Caco-2 (cell line): ENCODE results near the gene LAPTM5. TPM values are rescaled to one million over a fixed set of nuclear protein-coding genes. Genes with fewer than 3 reads are reported as not detected.

Source experiments
- BruUV-seq: library from RNA; stranded (reverse); fragments of 400-500 nt; replicated peaks from 2 replicates; lab custom pipeline; 2021; lab: Mats Ljungman, UMichigan
- CTCF ChIA-PET: fragments of 300-600 bp; sonication (Branson Sonifier 250); formaldehyde crosslinking; loops from one replicate; lab custom pipeline; 2022; ENCODE audit warnings: antibody characterized with exemption; lab: Charles Lee
- POLR2A ChIA-PET: fragments of 300-600 bp; sonication (Branson Sonifier 250); formaldehyde crosslinking; loops from one replicate; lab custom pipeline; 2022; ENCODE audit warnings: antibody characterized with exemption; lab: Charles Lee
- DNase-seq, 2 experiments: peaks; one replicate each; pipeline versions ENCODE4 v3.0.0 to v3.0.0-alpha.2; 2020 to 2022
- H3K27me3 ChIP-seq: replicated peaks from 2 replicates; pipeline ENCODE4 v1.6.0; 2011; ENCODE audit warnings: low read length; ENCODE audit not compliant: control insufficient read depth, insufficient read depth
- H3K36me3 ChIP-seq: 2 replicates; pipeline ENCODE4 v1.5.1; 2011; ENCODE audit warnings: low read length; ENCODE audit not compliant: control insufficient read depth, insufficient read depth
- H3K4me1 ChIP-seq: fragments of 250-450 bp; sonication (Bioruptor Pico); 2 replicates; pipeline ENCODE4 v1.5.1; 2020; ENCODE audit warnings: mild to moderate bottlenecking
- H3K4me3 ChIP-seq: 2 replicates; pipeline ENCODE4 v1.5.1; 2011; ENCODE audit warnings: low read depth, mild to moderate bottlenecking, control low read depth, low read length
- H3K9me3 ChIP-seq: fragments of 250-450 bp; sonication (Bioruptor Pico); 2 replicates; pipeline ENCODE4 v1.5.1; 2020; ENCODE audit warnings: mild to moderate bottlenecking, moderate library complexity
- H3K27ac Mint-ChIP-seq: one replicate; pipeline ENCODE4 v1.8.0; 2022; ENCODE audit warnings: mixed read lengths; ENCODE audit not compliant: unreplicated experiment
- H3K27me3 Mint-ChIP-seq: one replicate; pipeline ENCODE4 v1.8.0; 2022; ENCODE audit warnings: mixed read lengths; ENCODE audit not compliant: insufficient read depth, unreplicated experiment
- H3K36me3 Mint-ChIP-seq: one replicate; pipeline ENCODE4 v1.8.0; 2022; ENCODE audit warnings: mild to moderate bottlenecking, mixed read lengths; ENCODE audit not compliant: insufficient read depth, unreplicated experiment
- H3K4me1 Mint-ChIP-seq: one replicate; pipeline ENCODE4 v1.8.0; 2022; ENCODE audit warnings: low read depth, mixed read lengths; ENCODE audit not compliant: unreplicated experiment
- H3K4me3 Mint-ChIP-seq: one replicate; pipeline ENCODE4 v1.8.0; 2022; ENCODE audit warnings: mild to moderate bottlenecking, moderate library complexity, mixed read lengths; ENCODE audit not compliant: unreplicated experiment
- H3K9me3 Mint-ChIP-seq: one replicate; pipeline ENCODE4 v1.8.0; 2022; ENCODE audit warnings: mixed read lengths; ENCODE audit not compliant: unreplicated experiment
- intact Hi-C: fragments of 100-400 bp; cut with micrococcal nuclease; formaldehyde crosslinking; loops from one replicate; pipeline ENCODE4 v1.10.0; 2022; ENCODE audit not compliant: unreplicated experiment
- total RNA-seq: library from RNA; stranded (reverse); gene quantifications from 2 replicates; pipeline ENCODE4 v1.2.3, GENCODE V29; 2022
- TF ChIP-seq, protein P1 (sequence below), 2 experiments: fragments of 200-600 bp in 1 of 2; IDR thresholded peaks; 1 replicate in 1 of 2; 2 replicates in 1 of 2; pipeline versions ENCODE4 v1.5.1 to v1.8.0; 2011 to 2022; ENCODE audit warnings: antibody characterized with exemption in 1 of 2, control low read depth in 1 of 2, inconsistent platforms in 1 of 2, low read depth in 1 of 2, low read length in 1 of 2, mild to moderate bottlenecking in 1 of 2, moderate library complexity in 1 of 2; ENCODE audit not compliant: insufficient read depth in 1 of 2, severe bottlenecking in 1 of 2, unreplicated experiment in 1 of 2

LAPTM5 gene
- total RNA-seq, 1 experiment from 2014 or later: not detected

DNA sequence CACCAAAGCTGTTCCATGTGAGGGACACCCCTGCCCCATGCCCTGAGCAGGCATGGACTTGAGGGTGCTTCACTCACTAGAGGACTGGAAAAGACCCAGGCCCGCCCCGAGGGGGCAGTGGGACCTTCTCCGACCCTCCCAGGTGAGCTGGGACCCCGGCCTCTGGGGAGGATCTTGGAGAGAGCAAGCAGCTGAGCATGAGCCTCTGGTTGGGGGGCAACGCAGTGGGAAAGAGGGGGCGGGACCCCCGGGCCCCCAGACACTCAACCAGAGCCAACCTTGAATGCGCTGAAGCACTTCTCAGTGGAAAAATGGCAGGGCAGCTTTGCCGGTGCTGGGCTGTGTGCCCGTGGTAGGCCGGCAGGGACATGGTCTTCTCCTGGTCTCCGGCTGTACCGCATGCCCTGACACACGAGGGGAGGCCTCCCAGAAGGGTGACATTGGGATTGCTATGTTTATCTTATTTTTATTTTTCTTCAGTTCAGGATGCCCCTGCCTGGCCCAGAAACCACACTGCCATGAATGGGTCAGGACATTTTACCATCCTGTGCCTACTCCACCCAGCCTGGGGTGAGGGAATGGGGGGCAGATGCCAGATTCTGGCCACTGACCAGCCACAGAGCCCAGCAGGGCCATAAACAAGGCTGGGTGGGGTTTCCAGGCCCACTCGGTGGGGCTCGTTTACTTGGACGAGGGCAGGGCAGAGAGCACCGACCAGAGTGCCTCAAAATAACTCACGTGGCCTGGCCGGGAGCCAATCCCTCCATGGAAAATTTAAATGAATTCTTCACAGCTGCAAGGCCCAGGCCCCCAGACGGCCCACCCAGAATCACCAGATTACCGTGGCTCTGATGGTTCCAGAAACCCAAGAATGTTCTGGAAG is 17.2 kb upstream of the LAPTM5 start:
- H3K4me3 Mint-ChIP-seq: no peak overlapping the region
- intact Hi-C loops: no loop called here
- Histone ChIP-seq H3K4me1 (no peaks in the 10 kb centered on the region), H3K9me3 (no peaks in the 10 kb centered on the region), H3K4me3 (no peak overlapping the region), H3K36me3 (no peaks in the 10 kb centered on the region), H3K27me3 (no peaks in the 10 kb centered on the region)
- no peaks in the 10 kb centered on the region for H3K4me1 Mint-ChIP-seq
- H3K27ac Mint-ChIP-seq: no peak overlapping the region
- H3K27me3 Mint-ChIP-seq: peaks cover 2% of the 10 kb centered on the region
- TF ChIP-seq, protein P1, sequence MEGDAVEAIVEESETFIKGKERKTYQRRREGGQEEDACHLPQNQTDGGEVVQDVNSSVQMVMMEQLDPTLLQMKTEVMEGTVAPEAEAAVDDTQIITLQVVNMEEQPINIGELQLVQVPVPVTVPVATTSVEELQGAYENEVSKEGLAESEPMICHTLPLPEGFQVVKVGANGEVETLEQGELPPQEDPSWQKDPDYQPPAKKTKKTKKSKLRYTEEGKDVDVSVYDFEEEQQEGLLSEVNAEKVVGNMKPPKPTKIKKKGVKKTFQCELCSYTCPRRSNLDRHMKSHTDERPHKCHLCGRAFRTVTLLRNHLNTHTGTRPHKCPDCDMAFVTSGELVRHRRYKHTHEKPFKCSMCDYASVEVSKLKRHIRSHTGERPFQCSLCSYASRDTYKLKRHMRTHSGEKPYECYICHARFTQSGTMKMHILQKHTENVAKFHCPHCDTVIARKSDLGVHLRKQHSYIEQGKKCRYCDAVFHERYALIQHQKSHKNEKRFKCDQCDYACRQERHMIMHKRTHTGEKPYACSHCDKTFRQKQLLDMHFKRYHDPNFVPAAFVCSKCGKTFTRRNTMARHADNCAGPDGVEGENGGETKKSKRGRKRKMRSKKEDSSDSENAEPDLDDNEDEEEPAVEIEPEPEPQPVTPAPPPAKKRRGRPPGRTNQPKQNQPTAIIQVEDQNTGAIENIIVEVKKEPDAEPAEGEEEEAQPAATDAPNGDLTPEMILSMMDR (IDR thresholded peaks at IDR 0.05; ENCODE audit: insufficient read depth in 1 of 2, low read depth in 1 of 2, low read length in 1 of 2, severe bottlenecking in 1 of 2, unreplicated experiment in 1 of 2): no peak
- POLR2A ChIA-PET: no interaction called here
- no peaks in the 10 kb centered on the region for H3K9me3 Mint-ChIP-seq
- no TSS peak for BruUV-seq
- no peaks in the 10 kb centered on the region for H3K36me3 Mint-ChIP-seq
- CTCF ChIA-PET: no interaction called here
- DNase-seq: no peak

DNA sequence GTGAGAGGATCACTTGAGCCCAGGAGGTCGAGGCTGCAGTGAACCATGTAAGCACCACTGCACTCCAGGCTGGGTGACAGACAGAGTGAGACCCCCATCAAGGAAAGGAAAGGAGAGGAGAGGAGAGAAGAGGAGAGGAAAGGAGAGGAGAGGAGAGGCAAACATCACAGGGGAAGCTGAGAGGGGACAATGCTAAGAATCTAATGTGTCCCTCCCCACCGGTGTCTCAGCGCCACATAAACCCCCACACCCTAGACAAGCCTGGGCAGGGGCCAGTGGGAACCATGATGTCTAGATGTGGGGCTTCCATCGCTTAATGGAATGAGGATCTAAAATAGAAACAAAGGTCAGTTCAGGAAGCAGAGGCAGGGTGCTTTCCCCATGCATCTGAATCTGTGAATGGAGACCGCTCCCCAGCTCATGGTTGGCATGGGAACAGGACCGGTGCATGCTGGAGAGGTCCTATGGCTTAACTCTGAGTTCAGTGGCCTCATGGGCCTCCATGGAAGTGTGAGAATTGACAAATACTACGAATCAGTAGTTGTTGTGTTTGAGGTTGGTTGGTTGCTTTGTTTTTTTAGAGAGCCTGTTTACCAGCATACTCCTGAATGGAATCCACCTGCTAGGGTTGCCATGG is 16.3 kb upstream of the LAPTM5 start:
- H3K4me3 Mint-ChIP-seq: no peak overlapping the region
- DNase-seq: no peak
- H3K4me1 ChIP-seq: no peaks in the 10 kb centered on the region
- no peaks in the 10 kb centered on the region for H3K36me3 ChIP-seq
- H3K4me3 ChIP-seq: no peak overlapping the region
- intact Hi-C loops: no loop called here
- no peaks in the 10 kb centered on the region for H3K9me3 Mint-ChIP-seq
- H3K36me3 Mint-ChIP-seq: no peaks in the 10 kb centered on the region
- CTCF ChIA-PET: no interaction called here
- POLR2A ChIA-PET: no interaction called here
- peaks cover 2% of the 10 kb centered on the region for H3K27me3 Mint-ChIP-seq
- no peaks in the 10 kb centered on the region for H3K4me1 Mint-ChIP-seq
- no peaks in the 10 kb centered on the region for H3K27me3 ChIP-seq
- BruUV-seq: no TSS peak
- TF ChIP-seq, protein P1 (IDR thresholded peaks at IDR 0.05; ENCODE audit: insufficient read depth in 1 of 2, low read depth in 1 of 2, low read length in 1 of 2, severe bottlenecking in 1 of 2, unreplicated experiment in 1 of 2): no peak
- H3K9me3 ChIP-seq: no peaks in the 10 kb centered on the region
- no peak overlapping the region for H3K27ac Mint-ChIP-seq

DNA sequence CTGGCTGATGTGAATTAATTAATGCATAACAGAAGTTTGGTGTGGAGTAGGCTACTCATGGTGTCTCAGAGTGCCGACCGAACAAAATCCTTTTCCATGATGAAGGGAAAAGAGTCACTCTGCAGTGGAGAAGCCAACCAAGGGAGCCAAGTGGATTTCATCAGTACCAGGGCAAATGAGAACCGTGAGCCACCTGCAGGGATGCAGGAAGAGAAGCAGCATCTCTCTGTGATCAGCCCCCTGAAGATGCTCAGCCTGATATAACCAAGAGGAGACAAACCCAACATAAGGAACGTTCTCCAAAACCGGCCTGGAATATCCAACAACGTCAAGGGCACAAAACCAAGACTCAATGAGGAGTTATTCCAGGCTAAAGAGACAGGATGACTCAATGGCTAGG is 13.4 kb upstream of the LAPTM5 start:
- Histone ChIP-seq H3K9me3 (no peaks in the 10 kb centered on the region), H3K27me3 (no peaks in the 10 kb centered on the region), H3K4me3 (no peak overlapping the region), H3K36me3 (no peaks in the 10 kb centered on the region), H3K4me1 (no peaks in the 10 kb centered on the region)
- POLR2A ChIA-PET: no interaction called here
- DNase-seq: no peak
- H3K4me1 Mint-ChIP-seq: no peaks in the 10 kb centered on the region
- no peaks in the 10 kb centered on the region for H3K9me3 Mint-ChIP-seq
- peaks cover 2% of the 10 kb centered on the region for H3K27me3 Mint-ChIP-seq
- CTCF ChIA-PET: no interaction called here
- no peaks in the 10 kb centered on the region for H3K36me3 Mint-ChIP-seq
- no TSS peak for BruUV-seq
- TF ChIP-seq, protein P1 (IDR thresholded peaks at IDR 0.05; ENCODE audit: insufficient read depth in 1 of 2, low read depth in 1 of 2, low read length in 1 of 2, severe bottlenecking in 1 of 2, unreplicated experiment in 1 of 2): no peak
- intact Hi-C loops: no loop called here
- no peak overlapping the region for H3K4me3 Mint-ChIP-seq
- no peak overlapping the region for H3K27ac Mint-ChIP-seq
